ENCODE data around the gene TRAK2.

The TRAK2 gene

GRCh38 chr2:201465524-201465971 lies 14.3 kb upstream of the TRAK2 start:
- H3K27ac ChIP-seq = peak overlapping the region; percentile 12; the same call in 1 of the 2 replicates
- TF ChIP-seq CTCF (IDR thresholded peaks at IDR 0.05) (no peak), ZFX (IDR thresholded peaks at IDR 0.05; ENCODE audit: borderline replicate concordance) (no peak)

GRCh38 chr2:201464547-201464946 lies 13.3 kb upstream of the TRAK2 start:
- TF ChIP-seq ZFX (IDR thresholded peaks at IDR 0.05; ENCODE audit: borderline replicate concordance) (no peak), CTCF (IDR thresholded peaks at IDR 0.05) (no peak)
- H3K27ac ChIP-seq = no peak overlapping the region

- H3K27ac ChIP-seq = no peak overlapping the region
- TF ChIP-seq CTCF (IDR thresholded peaks at IDR 0.05) (no peak), ZFX (IDR thresholded peaks at IDR 0.05; ENCODE audit: borderline replicate concordance) (no peak)
Observed at GRCh38 chr2:201460532-201460931, 9.3 kb upstream of the TRAK2 start.

GRCh38 chr2:201458381-201458780 lies 7.1 kb upstream of the TRAK2 start:
- H3K27ac ChIP-seq = no peak overlapping the region
- TF ChIP-seq CTCF (IDR thresholded peaks at IDR 0.05) = no peak
- no peak for TF ChIP-seq ZFX (IDR thresholded peaks at IDR 0.05; ENCODE audit: borderline replicate concordance)

GRCh38 chr2:201452922-201453643 lies 1.8 kb upstream of the TRAK2 start:
- H3K27ac ChIP-seq = no peak overlapping the region
- TF ChIP-seq CTCF (IDR thresholded peaks at IDR 0.05) = no peak
- no peak for TF ChIP-seq ZFX (IDR thresholded peaks at IDR 0.05; ENCODE audit: borderline replicate concordance)

- H3K27ac ChIP-seq = peak overlapping the region; percentile 80
- TF ChIP-seq CTCF (IDR thresholded peaks at IDR 0.05) (peak; percentile 17; the same call in 1 of the 2 replicates), ZFX (IDR thresholded peaks at IDR 0.05; ENCODE audit: borderline replicate concordance) (no peak)
Observed at GRCh38 chr2:201452058-201452921, 1.0 kb upstream of the TRAK2 start.

GRCh38 chr2:201450954-201451291 lies 335 bp downstream of the TRAK2 start:
- peak overlapping the region; percentile 80 for H3K27ac ChIP-seq

More at GRCh38 chr2:201450954-201451291, 335 bp downstream of the TRAK2 start:
- TF ChIP-seq CTCF (IDR thresholded peaks at IDR 0.05) (no peak), ZFX (IDR thresholded peaks at IDR 0.05; ENCODE audit: borderline replicate concordance) (no peak)

Measured in 22Rv1 (cell line).